ENCODE results near the gene FBXW5. TPM values are rescaled to one million over a fixed set of nuclear protein-coding genes. Genes with fewer than 3 reads are reported as not detected.
A peak's percentile ranks its signal among the peaks of the same experiment; 100 is the strongest.

FBXW5 gene
- total and polyA plus RNA-seq, 4 donors = 56.6 to 118 (median 99.2) TPM

DNA sequence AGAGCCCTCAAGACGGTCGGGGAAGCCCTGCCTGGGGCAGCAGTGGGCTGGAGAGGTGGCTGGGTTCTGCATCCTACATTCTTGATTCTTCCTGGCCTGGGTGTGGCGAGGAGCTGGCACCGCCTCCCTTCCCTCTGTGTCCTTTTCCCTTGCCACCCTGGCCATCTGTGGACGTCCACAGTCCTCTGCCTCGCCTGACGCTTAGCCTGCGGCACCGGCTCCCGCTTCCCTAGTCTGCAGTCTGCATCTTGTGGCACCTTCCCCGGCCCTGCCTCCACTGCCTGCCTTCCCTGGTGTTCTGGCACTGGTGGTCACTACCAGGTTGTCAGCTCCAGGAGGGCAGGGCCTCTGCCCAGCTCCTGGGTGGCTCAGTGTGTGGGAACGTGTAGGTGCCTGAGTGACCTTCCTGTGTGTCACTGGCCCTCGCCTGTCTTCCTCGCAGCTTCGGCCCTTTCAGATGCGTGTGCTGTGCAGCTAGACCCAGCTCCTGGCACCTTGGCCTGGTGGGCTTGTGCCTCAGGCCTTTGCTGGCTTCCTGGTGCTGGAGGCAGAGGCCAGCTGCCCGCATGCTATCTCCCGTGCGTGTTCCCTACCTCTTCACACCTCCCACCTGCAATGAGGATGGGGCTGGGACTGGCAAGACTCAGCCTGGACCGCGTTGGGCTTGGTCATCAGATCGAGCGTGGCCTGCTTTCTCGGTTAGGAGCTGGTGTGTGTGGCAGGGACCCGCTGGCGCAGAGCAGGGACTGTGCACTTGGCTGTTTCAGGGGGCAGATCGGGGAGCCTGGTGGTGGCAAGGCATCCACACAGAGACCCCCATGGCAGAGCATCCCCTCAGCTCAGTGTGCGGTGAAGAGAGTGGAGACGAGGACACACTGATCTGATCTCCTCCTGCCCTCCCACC is 37.3 kb downstream of the FBXW5 start:
- ATAC-seq (ENCODE audit: insufficient read depth, low FRiP score) = no peak
- no peak for DNase-seq
- Histone ChIP-seq H3K4me3 (no peak overlapping the region), H3K36me3 (ENCODE audit: control insufficient read depth in 4 of 4, insufficient read depth in 4 of 4, low read length in 4 of 4) (peaks cover 0 to 36% (median 7%) of the 10 kb centered on the region in 4 donors), H3K27ac (ENCODE audit: low read depth in 1 of 2, low read length in 1 of 2) (no peak overlapping the region), H3K9me3 (ENCODE audit: control insufficient read depth in 4 of 4, insufficient read depth in 3 of 4, low read length in 3 of 4) (no peaks in the 10 kb centered on the region), H3K4me1 (ENCODE audit: control insufficient read depth in 5 of 5, insufficient read depth in 5 of 5, low read length in 5 of 5) (peaks cover 0 to 4% (median 0%) of the 10 kb centered on the region in 5 donors), H3K9ac (ENCODE audit: insufficient read depth in 1 of 2, low read length in 2 of 2) (no peak overlapping the region), H3K27me3 (ENCODE audit: control insufficient read depth in 3 of 3, insufficient read depth in 3 of 3, low read length in 2 of 3) (no peaks in the 10 kb centered on the region)
- WGBS, 2 donors = 96 to 97% methylated on average over 29 of the region's 29 CpGs
- no peak for TF ChIP-seq CTCF (IDR thresholded peaks at IDR 0.05; ENCODE audit: control extremely low read depth, extremely low read depth)

- Histone ChIP-seq H3K4me1 (ENCODE audit: control insufficient read depth in 5 of 5, insufficient read depth in 5 of 5, low read length in 5 of 5) (peaks cover 0 to 14% (median 3%) of the 10 kb centered on the region in 5 donors), H3K36me3 (ENCODE audit: control insufficient read depth in 4 of 4, insufficient read depth in 4 of 4, low read length in 4 of 4) (peaks cover 0 to 35% (median 8%) of the 10 kb centered on the region in 4 donors), H3K9me3 (ENCODE audit: control insufficient read depth in 4 of 4, insufficient read depth in 3 of 4, low read length in 3 of 4) (no peaks in the 10 kb centered on the region), H3K27ac (ENCODE audit: low read depth in 1 of 2, low read length in 1 of 2) (no peak overlapping the region), H3K4me3 (no peak overlapping the region), H3K9ac (ENCODE audit: insufficient read depth in 1 of 2, low read length in 2 of 2) (no peak overlapping the region), H3K27me3 (ENCODE audit: control insufficient read depth in 3 of 3, insufficient read depth in 3 of 3, low read length in 2 of 3) (no peaks in the 10 kb centered on the region)
- TF ChIP-seq CTCF (IDR thresholded peaks at IDR 0.05; ENCODE audit: control extremely low read depth, extremely low read depth) = no peak
- ATAC-seq (ENCODE audit: insufficient read depth, low FRiP score) (no peak), DNase-seq (no peak)
- 77 to 91% methylated on average over 4 of the region's 4 CpGs for WGBS, 2 donors
Measured at GRCh38 chr9:136906266-136906665, 38.3 kb downstream of the FBXW5 start.

GRCh38 chr9:136903041-136903554 is 41.4 kb downstream of the FBXW5 start:
- DNase-seq (peak; percentile 31 to 42 (median 39)), ATAC-seq (ENCODE audit: insufficient read depth, low FRiP score) (no peak)
- Histone ChIP-seq H3K4me1 (ENCODE audit: control insufficient read depth in 5 of 5, insufficient read depth in 5 of 5, low read length in 5 of 5) (peaks cover 0 to 17% (median 3%) of the 10 kb centered on the region in 5 donors), H3K9ac (ENCODE audit: insufficient read depth in 1 of 2, low read length in 2 of 2) (no peak overlapping the region), H3K36me3 (ENCODE audit: control insufficient read depth in 4 of 4, insufficient read depth in 4 of 4, low read length in 4 of 4) (peaks cover 0 to 25% (median 16%) of the 10 kb centered on the region in 4 donors), H3K9me3 (ENCODE audit: control insufficient read depth in 4 of 4, insufficient read depth in 3 of 4, low read length in 3 of 4) (no peaks in the 10 kb centered on the region), H3K27ac (ENCODE audit: low read depth in 1 of 2, low read length in 1 of 2) (peak overlapping the region; percentile 73 to 78), H3K4me3 (no peak overlapping the region), H3K27me3 (ENCODE audit: control insufficient read depth in 3 of 3, insufficient read depth in 3 of 3, low read length in 2 of 3) (no peaks in the 10 kb centered on the region)
- 61 to 81% methylated on average over 12 of the region's 12 CpGs for WGBS, 2 donors
- no peak for TF ChIP-seq CTCF (IDR thresholded peaks at IDR 0.05; ENCODE audit: control extremely low read depth, extremely low read depth)

All from lung (tissue), 12 donors.